HG03378 (cell line): ENCODE measurements around the gene RNF220.

ENCODE experiments used
- ATAC-seq: cut with Tn5 transposase; IDR thresholded peaks from one replicate; pipeline ENCODE4 v1.9.1; 2021; ENCODE audit warnings: mild to moderate bottlenecking, moderate library complexity; ENCODE audit not compliant: unreplicated experiment

RNF220 gene

GRCh38 chr1:44515416-44515815 is 110.4 kb downstream of the RNF220 start:
- no peak for ATAC-seq

DNA sequence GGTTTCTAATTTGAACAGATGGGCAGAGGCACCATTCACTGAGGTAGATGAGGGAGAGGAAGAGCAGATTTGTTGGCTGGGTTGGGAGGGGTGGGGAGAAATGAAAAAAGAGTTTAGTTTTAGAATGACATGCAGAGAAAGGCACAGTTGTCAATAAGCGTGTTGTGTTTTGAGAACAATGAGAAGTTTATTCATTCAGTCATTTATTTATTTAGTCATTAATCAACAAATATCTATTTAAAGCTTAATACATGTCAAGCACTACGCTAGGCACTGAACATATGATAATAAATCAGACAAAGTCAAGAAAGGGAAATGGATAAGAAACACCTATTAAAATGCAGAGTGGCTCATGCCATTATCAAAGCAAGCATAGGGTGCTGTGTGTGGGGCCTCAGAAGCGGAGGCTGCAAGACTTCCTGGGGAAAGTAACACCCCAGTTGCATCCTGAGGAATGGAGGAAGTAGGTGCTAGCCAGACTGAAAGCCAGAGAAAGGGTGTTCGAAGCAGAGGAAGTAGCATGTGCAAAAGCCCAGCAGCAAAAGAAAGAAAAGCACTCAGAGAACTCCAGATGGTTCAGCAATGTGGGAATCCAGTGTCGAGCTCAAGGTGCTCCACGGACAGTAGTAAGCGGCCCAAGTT is 114.1 kb downstream of the RNF220 start:
- no peak for ATAC-seq

- no peak for ATAC-seq
Observed at GRCh38 chr1:44521378-44522080, 116.5 kb downstream of the RNF220 start.

- ATAC-seq = no peak
Observed at GRCh38 chr1:44523593-44524591, 118.8 kb downstream of the RNF220 start.

- ATAC-seq = no peak
Observed at GRCh38 chr1:44524655-44525500, 119.8 kb downstream of the RNF220 start.

GRCh38 chr1:44526295-44527073 is 121.4 kb downstream of the RNF220 start:
- ATAC-seq = no peak

- ATAC-seq = no peak
Observed at GRCh38 chr1:44531785-44532566, 126.9 kb downstream of the RNF220 start.

GRCh38 chr1:44532567-44532944 is 127.5 kb downstream of the RNF220 start:
- no peak for ATAC-seq

DNA sequence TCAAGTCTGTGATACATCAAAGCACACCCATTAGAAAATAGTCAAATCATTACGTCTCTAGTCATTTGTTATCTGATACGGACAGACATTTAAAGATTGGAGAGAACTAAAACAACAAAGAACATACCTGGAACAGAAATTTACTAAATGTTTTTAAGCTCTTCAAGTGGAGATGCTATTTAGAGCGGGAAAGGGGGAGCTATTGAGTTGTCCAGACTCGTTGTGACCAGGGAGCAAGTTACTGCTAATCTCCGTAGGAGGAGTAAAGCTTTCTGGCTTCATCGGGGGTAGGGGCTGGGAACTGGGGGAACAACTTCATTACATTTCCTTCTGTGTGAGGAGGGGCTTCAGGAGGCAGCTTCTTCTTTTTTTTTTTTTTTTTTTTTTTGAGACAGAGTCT is 129.7 kb downstream of the RNF220 start:
- no peak for ATAC-seq

GRCh38 chr1:44536357-44537209 is 131.5 kb downstream of the RNF220 start:
- ATAC-seq = no peak

DNA sequence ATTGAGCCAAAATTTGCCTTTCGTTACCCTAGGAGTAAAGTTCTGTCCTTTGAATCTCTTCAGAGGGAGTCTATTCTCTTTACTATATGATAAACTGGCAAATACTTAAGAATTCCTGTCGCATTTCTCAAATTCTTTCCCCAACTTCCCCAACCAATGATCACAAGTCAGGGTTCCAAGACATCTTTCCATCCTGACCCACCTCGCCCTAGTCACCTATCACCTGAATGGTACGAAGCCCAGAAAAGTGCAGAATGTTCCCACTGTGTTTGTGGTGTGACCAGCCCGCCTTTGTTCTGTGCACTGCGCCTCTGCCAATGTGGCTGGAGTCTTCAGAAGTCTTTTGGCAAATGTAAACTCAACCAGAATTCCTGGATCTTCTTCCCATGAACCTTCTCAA is 132.5 kb downstream of the RNF220 start:
- no peak for ATAC-seq

DNA sequence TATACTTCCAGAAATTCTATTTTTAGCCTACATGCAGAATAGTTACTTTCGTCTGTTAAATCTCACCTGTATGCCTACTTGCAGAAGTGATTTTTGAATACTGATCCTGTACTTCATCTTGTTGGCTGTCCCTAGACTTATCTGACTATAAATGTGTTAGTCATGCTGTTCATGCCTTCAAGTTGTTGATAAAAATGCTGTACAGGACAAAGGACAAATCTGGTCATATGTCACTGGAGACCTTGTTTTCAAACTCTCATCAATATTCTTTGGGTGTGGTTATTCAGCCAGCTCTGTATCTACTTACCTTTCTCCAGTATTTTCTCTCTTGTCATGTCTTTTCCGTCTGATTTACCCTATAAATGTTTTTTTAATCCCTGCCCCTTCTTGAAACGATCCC is 132.9 kb downstream of the RNF220 start:
- no peak for ATAC-seq

DNA sequence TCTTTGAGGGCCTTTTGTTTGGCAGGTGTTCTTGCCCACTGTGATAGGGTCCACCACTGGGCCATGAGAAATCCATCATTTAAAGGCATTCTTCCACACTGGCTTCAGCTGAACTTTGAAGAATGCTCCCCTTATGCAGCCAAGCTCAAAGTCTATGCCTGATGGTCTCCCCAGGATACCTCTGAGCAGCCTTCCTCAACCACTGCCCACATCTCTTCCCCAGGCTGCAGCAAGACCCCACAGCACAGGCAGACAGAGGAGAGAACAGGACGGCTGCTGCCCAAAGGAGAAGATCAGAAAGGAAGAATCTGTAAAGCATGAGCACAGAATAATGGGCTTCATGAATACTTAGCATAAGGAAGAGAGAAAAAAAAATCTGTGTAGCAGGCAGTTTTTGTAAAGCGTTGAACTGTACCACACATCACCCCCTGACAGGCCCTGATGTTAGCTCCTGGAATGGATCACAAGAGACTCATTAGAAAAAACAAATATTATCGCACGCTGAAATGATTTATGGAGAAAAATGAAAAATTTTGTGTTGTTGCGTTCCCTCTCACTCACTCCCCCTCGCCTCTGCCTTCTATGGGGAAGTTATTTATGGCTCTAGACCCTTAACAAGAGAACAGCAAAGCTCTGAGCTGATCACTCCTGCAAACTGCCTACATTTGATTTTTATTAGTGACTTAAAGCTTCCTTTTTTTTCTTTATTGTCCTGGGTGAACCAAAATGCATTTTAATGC is 135.1 kb downstream of the RNF220 start:
- ATAC-seq = no peak

GRCh38 chr1:44542420-44543063 is 137.5 kb downstream of the RNF220 start:
- ATAC-seq = no peak

DNA sequence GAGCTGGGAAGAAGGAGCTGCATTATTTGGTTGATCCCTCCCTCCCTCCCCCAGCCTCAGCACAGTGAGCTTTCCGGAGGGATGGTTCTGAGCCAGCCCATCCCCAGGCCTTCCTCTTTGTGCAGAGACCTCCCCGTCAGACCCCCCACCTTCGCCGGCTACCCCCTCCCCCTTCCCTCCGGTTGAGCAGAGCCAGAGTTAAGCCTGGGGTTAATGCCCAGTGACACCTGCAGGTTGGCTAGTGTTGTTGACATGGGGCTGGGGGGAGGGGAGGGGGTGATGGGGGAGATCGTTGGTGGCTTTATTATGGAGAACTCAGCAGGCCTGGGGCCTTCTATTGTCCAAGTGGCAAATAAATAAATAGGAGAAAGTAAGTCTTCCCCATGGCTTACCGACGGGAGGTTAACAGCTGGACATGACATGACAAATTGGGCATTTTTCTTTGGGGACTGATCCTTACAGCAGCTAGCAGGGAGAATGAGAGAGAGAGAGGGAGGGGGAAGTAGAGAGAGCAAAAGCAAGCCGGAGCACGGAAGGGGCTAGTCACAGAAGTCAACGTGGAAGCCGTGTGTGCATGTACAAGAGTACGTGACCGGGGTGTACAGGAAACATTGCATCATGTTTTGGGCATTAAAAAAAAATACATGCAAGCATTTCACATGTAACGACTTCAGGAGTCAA is 138.1 kb downstream of the RNF220 start:
- no peak for ATAC-seq

DNA sequence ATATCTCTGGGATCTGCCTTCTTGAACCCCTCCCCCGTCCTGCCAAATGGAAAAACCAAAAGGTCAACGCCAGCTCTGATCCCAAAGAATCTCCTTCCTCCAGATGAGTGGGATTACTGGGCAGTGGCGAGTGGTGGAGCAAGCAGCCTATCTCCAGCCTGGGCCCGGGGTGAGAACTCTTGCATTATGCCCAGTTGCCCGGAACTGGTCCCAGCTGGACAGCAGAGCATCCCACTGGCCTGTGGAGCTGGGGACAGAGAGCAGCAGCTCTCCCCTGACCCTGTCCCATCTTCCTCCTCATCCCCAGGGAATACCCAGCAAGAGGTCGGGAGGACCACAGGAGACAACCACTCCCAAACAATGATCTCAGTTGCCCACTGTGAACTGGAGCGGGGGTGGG is 138.7 kb downstream of the RNF220 start:
- ATAC-seq = no peak
